ENCODE measurements around the gene CDC73. TPM values are rescaled to one million over a fixed set of nuclear protein-coding genes. Genes with fewer than 3 reads are reported as not detected.

CDC73 gene
- total and polyA plus RNA-seq, 9 of the 15 experiments (the other 6 are each of a cell fraction or from before 2014, with no cell fraction given) = 19.0 to 61.7 (median 30.1) TPM

GRCh38 chr1:193104907-193105820 is 16.7 kb upstream of the CDC73 start, which contains the start of gene GLRX2 (continued):
- 0 out of 2 replicates have a peak, but pooled peaks have one; percentile 39 for TF ChIP-seq NCOA1 (IDR thresholded peaks at IDR 0.05; ENCODE audit: low read depth)
- TF ChIP-seq SIN3A (IDR thresholded peaks at IDR 0.05; ENCODE audit: borderline replicate concordance in 2 of 2, control insufficient read depth in 1 of 2, low read depth in 2 of 2, low read length in 2 of 2) = peak; percentile 66 to 90; a peak in 2 of 4 replicates
- no peak for TF ChIP-seq PYGO2 (tag; IDR thresholded peaks at IDR 0.05)
- TF ChIP-seq ZNF830 (CRISPR knock-in tag; IDR thresholded peaks at IDR 0.05) = 0 out of 2 replicates have a peak, but pooled peaks have one; percentile 42
- TF ChIP-seq MTA3 (IDR thresholded peaks at IDR 0.05; ENCODE audit: borderline replicate concordance) = peak; percentile 60; the same call in 1 of the 2 replicates
- peak; percentile 73; the same call in 1 of the 2 replicates for TF ChIP-seq FOXP4 (CRISPR knock-in tag; IDR thresholded peaks at IDR 0.05; ENCODE audit: borderline replicate concordance)
- no peak for TF ChIP-seq CEBPZ (IDR thresholded peaks at IDR 0.05; ENCODE audit: borderline replicate concordance, low read depth, low read length)
- peak; percentile 4 for TF ChIP-seq PRDM10 (IDR thresholded peaks at IDR 0.05; ENCODE audit: partially characterized antibody)
- peak; percentile 35; the same call in 1 of the 2 replicates for TF ChIP-seq PML (IDR thresholded peaks at IDR 0.05; ENCODE audit: low read length)
- TF ChIP-seq ZNF707 (CRISPR knock-in tag; conservative IDR thresholded peaks at IDR 0.05) = no peak
- TF ChIP-seq TCFL5 (CRISPR knock-in tag; conservative IDR thresholded peaks at IDR 0.05) = no peak
- peak; percentile 82 for TF ChIP-seq VEZF1 (CRISPR knock-in tag; IDR thresholded peaks at IDR 0.05)
- peak; percentile 86 for TF ChIP-seq ZFX (CRISPR knock-in tag; IDR thresholded peaks at IDR 0.05)
- no peak for TF ChIP-seq RUNX1 (IDR thresholded peaks at IDR 0.05; ENCODE audit: low read depth)
- TF ChIP-seq ZNF316 (IDR thresholded peaks at IDR 0.05) = no peak
